ENCODE measurements around the gene MORF4L1.

DNA sequence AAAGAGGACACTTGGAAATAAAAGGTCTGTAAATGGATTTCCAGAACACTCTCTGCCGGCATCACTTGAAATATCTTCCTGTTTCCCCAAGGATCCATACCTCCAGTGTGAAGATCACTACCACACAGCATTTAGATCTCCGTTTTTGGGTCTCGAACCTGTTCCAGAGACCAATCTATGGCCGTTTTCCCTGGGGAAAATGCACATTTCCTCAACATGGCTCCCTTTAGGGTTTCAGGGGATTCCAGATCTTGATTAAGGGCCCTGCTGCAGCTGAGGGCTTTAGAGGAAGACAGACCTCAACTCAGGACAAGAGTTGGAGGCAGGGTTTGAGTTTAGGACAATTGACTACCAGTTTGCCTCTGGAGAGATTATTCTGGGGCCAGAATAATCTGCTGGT lies 70.1 kb downstream of the MORF4L1 start:
- TF ChIP-seq EP300 (IDR thresholded peaks at IDR 0.05) = no peak
- no peak for TF ChIP-seq POLR2A (IDR thresholded peaks at IDR 0.05; ENCODE audit: low read depth)
